Activated naive CD8-positive, alpha-beta T cell treated with anti-CD3 and anti-CD28 coated beads, Interleukin-2, amount 10 ng/mL, durations not matched to agents 7 days and 5 days (primary cell): ENCODE measurements around the gene PGM5. TPM values are rescaled to one million over a fixed set of nuclear protein-coding genes. Genes with fewer than 3 reads are reported as not detected.

Source experiments
- ATAC-seq: fragments of 150-1000 bp; cut with Tn5 transposase; one replicate; pipeline ENCODE4 v1.10.0; 2021; ENCODE audit warnings: low read depth, moderate library complexity
- POLR2A ChIA-PET: fragments of 350-600 bp; sonication (Branson Sonifier 250); formaldehyde crosslinking; loops from one replicate; lab custom pipeline; 2021; ENCODE audit warnings: antibody characterized with exemption; lab: Charles Lee
- DNase-seq: peaks from one replicate; pipeline ENCODE4 v3.0.0; 2021
- H3K27ac Mint-ChIP-seq: one replicate; pipeline ENCODE4 v1.8.0; 2022; ENCODE audit warnings: mild to moderate bottlenecking, mixed read lengths
- H3K27me3 Mint-ChIP-seq: one replicate; pipeline ENCODE4 v1.8.0; 2022; ENCODE audit warnings: mild to moderate bottlenecking, moderate library complexity, mixed read lengths
- H3K36me3 Mint-ChIP-seq: one replicate; pipeline ENCODE4 v1.8.0; 2021; ENCODE audit warnings: mild to moderate bottlenecking, mixed read lengths
- H3K4me1 Mint-ChIP-seq: one replicate; pipeline ENCODE4 v1.8.0; 2021; ENCODE audit warnings: mixed read lengths
- H3K4me3 Mint-ChIP-seq: one replicate; pipeline ENCODE4 v1.8.0; 2022; ENCODE audit warnings: mild to moderate bottlenecking, moderate library complexity, mixed read lengths
- H3K9me3 Mint-ChIP-seq: one replicate; pipeline ENCODE4 v1.8.0; 2021; ENCODE audit warnings: mixed read lengths
- total RNA-seq, 2 experiments: library from RNA; stranded (reverse); gene quantifications; one replicate each; pipeline ENCODE4 v1.2.3, GENCODE V29; 2021

PGM5 gene
- total RNA-seq, 2 experiments from 2014 or later, result not detected

DNA sequence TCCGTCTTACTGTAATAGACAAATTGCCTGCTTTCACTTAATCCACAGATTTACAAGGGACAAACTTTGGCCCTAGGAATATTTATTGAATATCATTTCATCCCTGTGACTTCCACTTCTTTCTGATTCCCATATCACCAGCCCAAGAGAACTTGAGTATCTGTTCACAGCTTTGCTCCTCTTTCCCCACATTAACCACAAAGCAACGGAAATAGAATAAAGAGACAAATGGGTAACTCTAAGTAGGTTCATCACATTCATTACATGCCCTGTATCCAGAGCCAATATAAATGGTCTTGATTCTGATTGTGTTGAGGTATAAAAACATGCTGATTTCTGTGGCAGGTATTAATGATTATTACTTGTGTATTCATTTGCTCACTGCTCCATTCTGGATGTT, 142.4 kb downstream of the PGM5 start:
- POLR2A ChIA-PET, result no interaction called here
- no peak overlapping the region for H3K27ac Mint-ChIP-seq

DNA sequence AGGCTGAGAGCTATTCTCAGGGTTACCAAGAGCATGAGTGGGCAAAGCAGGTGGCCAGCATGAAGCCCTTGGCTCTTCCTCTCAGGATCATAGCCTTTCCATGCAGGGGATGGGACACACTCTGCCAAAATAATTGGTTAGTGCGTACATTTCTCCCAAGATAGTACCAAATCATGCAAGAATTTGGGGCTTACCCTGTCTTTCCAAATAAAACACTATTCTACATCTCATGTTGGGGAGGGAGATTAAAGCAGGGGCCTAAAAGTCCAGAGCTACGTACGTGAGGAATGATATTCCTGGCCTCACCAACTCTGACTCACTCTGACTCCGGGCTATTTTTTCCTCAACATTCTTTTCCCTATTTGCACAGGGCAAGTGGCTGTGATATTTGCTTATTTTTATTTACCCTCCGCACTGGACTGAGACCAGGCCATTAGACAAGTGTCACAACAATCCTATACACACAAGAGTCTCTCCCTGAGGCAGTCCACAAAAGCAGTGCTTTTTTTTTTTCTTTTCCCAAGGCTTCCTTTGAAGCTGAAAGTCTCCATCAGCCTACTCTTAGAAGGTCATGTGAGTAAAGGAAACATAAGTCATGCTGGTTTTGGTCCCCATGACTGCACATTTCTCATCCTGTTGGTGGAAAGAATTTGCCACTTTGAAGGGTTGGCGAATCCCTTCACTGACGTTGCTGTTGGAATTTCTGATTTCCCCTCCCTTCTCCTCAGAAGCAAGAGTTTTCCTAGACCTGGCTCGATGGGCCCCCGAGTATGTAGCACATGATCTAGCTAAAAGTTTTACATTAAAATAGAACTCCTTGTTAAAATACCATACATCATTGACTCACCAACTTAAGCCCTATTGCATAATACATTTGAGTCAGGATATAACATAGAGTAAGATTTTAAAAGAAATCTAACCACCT, 144.3 kb downstream of the PGM5 start:
- Mint-ChIP-seq H3K4me3 (no peak overlapping the region), H3K4me1 (peaks cover 2% of the 10 kb centered on the region), H3K27ac (no peak overlapping the region), H3K36me3 (no peaks in the 10 kb centered on the region), H3K9me3 (no peaks in the 10 kb centered on the region), H3K27me3 (peaks cover 13% of the 10 kb centered on the region)
- no peak for ATAC-seq
- POLR2A ChIA-PET, result no interaction called here
- DNase-seq, result no peak

More for the DNA sequence above, 142.4 kb downstream of the PGM5 start:
- ATAC-seq, result no peak
- peaks cover 16% of the 10 kb centered on the region for H3K27me3 Mint-ChIP-seq
- H3K9me3 Mint-ChIP-seq, result no peaks in the 10 kb centered on the region
- H3K4me3 Mint-ChIP-seq, result no peak overlapping the region
- DNase-seq, result no peak
- H3K36me3 Mint-ChIP-seq, result no peaks in the 10 kb centered on the region
- H3K4me1 Mint-ChIP-seq, result peaks cover 2% of the 10 kb centered on the region

DNA sequence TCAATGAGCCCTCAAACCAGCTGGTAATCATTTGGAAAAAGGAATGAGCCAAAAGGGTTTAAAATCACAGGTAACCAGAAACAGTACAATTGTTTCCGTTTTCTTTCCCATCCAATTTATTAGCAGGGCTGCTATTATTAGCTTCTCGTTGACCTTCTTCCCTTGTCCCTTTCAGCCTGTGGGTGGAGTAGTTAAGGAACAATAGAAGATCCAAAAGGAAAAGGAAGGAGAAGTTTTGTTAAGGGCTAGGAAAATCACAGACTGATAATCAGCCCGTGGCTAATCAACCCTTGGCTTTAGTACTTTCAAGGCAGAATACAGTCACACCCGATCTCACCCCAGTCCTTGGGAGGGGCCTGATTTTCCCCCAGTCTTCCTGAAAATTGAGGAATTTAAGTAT, 145.9 kb downstream of the PGM5 start:
- no peak overlapping the region for H3K4me3 Mint-ChIP-seq
- ATAC-seq (no peak), DNase-seq (no peak)
- peaks cover 11% of the 10 kb centered on the region for H3K27me3 Mint-ChIP-seq
- H3K9me3 Mint-ChIP-seq, result no peaks in the 10 kb centered on the region
- POLR2A ChIA-PET, result no interaction called here
- no peaks in the 10 kb centered on the region for H3K36me3 Mint-ChIP-seq
- H3K27ac Mint-ChIP-seq, result no peak overlapping the region
- peaks cover 2% of the 10 kb centered on the region for H3K4me1 Mint-ChIP-seq

DNA sequence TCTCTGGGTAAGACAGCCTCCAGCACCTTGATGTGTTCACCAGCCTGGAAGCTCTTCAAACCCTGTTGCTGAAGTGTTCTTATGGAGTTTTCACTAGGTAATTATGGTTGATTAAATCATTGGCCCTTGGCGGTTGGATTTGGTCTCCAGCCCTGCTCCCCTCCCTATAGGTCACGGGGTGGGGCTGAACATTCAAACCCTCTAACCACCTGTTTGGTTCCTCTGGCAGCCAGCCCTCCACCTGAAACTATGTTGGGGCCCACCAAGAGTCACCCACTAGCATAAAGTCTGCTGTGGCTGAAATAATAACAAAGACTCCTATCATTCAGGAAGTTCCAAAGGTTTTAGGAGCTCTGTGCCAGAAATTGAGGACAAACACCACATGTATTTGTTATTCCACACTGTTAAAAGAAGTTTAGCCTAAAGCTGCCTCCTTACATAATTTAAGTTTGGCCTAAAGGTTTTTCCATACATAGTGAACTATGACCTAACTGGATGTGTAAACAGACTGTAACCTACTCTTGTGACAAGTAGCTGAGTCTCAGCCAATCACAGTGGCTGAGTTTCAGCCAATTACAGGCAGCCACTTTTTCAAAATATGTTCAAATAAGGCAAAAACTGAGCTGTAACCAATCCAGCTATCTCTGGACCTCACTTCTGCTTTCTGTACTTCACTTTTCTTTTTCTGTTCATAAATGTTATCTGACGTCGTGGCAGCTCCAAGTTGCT, 149.4 kb downstream of the PGM5 start:
- POLR2A ChIA-PET, result no interaction called here
- no peaks in the 10 kb centered on the region for H3K36me3 Mint-ChIP-seq
- peaks cover 7% of the 10 kb centered on the region for H3K27me3 Mint-ChIP-seq
- ATAC-seq, result no peak
- H3K4me1 Mint-ChIP-seq, result no peaks in the 10 kb centered on the region
- no peak overlapping the region for H3K4me3 Mint-ChIP-seq
- H3K27ac Mint-ChIP-seq, result no peak overlapping the region
- H3K9me3 Mint-ChIP-seq, result no peaks in the 10 kb centered on the region
- DNase-seq, result no peak

DNA sequence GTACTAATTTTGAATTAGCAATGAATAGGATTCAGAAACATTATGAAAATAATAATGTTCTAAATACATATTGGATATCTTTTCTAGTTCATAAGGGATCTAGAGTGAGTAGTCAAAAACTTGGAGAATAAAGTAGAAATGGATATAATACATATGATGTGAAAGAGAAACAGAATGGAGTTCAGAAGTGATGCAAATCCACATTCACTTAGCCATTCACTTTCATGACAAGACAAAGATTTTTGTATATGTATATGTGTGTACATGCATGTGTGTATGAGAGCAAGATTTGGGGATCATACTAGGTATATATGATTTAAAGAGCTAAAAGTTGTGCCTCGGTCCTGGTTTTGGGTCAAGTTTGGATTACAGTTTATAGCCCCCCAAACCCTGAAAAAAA, 150.1 kb downstream of the PGM5 start:
- no peaks in the 10 kb centered on the region for H3K36me3 Mint-ChIP-seq
- H3K4me3 Mint-ChIP-seq, result no peak overlapping the region
- DNase-seq, result no peak
- no peaks in the 10 kb centered on the region for H3K4me1 Mint-ChIP-seq
- no peak overlapping the region for H3K27ac Mint-ChIP-seq
- no peaks in the 10 kb centered on the region for H3K9me3 Mint-ChIP-seq
- POLR2A ChIA-PET, result no interaction called here
- no peak for ATAC-seq
- peaks cover 4% of the 10 kb centered on the region for H3K27me3 Mint-ChIP-seq

DNA sequence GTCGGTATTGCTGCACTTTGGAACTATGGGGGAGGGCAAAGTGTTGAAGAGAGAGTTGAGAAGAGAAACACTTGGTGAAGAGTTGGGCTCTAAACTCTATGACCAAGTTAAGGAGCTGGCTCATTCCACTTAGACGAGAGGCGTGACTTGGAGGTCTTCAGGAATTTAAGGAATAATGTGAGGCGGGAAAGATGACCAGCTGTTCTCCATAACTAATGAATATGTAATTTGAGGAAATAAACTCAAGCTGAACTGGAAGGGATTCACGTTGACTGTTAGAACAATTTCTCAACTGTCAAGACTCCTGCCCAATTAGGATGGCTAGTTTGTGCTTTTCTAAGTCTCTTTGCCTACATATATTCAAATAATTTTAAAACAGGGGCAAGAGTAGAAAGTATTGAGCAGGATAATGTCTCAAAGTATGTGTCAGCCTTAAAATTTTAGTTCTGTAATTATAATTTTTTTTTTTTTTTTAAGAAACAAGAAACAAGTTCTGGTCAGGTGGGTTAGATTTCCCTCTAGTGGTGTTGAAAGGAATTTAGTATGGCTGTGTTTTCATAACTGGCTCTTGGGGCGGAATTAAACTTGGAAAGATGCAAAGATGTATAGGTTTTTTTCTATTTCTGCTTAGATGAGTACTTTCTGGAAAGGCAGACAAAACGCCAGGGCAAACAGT, 150.9 kb downstream of the PGM5 start:
- Mint-ChIP-seq H3K27ac (no peak overlapping the region), H3K27me3 (peaks cover 4% of the 10 kb centered on the region), H3K4me3 (no peak overlapping the region), H3K4me1 (no peaks in the 10 kb centered on the region), H3K36me3 (no peaks in the 10 kb centered on the region), H3K9me3 (no peaks in the 10 kb centered on the region)
- POLR2A ChIA-PET, result no interaction called here
- DNase-seq, result no peak
- no peak for ATAC-seq

DNA sequence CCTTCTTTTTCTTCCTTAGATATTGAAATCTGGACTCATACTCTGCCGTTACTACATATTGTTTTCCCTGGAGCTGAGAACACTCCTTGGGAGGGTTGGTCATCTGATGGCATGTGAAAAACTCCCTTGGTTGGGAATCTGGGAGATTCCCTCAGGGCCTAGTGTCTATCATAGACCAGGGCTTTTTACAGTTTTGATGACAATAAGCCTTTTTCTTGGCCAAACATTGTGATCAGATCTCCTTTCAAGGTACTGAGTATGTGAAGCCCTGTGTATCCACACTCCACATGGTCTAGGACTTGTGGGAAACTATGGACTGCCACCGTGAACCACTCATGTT, 151.4 kb downstream of the PGM5 start:
- DNase-seq, result no peak
- Mint-ChIP-seq H3K4me3 (no peak overlapping the region), H3K27ac (no peak overlapping the region), H3K27me3 (peaks cover 4% of the 10 kb centered on the region), H3K4me1 (no peaks in the 10 kb centered on the region), H3K36me3 (no peaks in the 10 kb centered on the region), H3K9me3 (no peaks in the 10 kb centered on the region)
- POLR2A ChIA-PET, result no interaction called here
- ATAC-seq, result no peak

DNA sequence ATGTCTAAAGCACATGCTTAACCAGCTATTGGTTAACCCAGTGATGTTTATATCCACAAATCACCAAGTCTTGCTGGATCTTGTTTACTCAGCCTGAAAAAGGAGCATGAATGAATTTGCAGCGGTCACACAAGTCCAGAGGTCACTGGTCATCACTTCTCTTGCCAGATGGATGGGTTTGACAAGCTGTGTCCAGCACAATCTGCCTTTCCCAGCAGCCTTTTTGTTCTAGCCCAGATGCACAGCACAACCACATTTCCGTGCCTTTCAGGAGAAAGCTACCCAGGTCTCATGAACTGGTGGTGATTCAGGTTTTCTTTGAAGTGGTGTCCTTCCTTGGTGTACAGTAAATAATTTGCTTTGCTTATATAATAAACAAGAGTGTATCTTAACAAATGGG, 152.1 kb downstream of the PGM5 start:
- POLR2A ChIA-PET, result no interaction called here
- no peaks in the 10 kb centered on the region for H3K36me3 Mint-ChIP-seq
- no peak overlapping the region for H3K4me3 Mint-ChIP-seq
- no peaks in the 10 kb centered on the region for H3K4me1 Mint-ChIP-seq
- ATAC-seq, result no peak
- peaks cover 4% of the 10 kb centered on the region for H3K27me3 Mint-ChIP-seq
- H3K9me3 Mint-ChIP-seq, result no peaks in the 10 kb centered on the region
- DNase-seq, result no peak
- no peak overlapping the region for H3K27ac Mint-ChIP-seq

DNA sequence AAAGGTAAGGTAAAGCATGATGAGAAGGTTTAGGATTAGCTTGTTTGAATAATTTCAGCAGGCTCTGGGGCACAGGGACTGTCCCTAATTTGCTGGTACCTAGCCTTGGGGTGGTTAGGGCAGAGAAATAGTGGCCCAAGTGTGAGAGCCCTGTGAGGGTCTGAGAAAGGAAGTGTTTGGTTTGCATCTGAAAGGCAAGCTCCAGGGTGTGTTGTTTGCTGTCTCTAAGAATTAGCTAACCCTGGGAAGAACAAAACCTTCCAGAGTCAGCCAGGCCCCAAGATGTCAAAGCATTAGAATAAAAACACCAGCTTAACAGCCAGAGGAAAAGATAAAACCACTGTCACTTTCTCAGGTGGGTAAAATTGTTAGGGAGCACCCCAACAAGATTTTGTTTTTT, 153.3 kb downstream of the PGM5 start:
- H3K36me3 Mint-ChIP-seq, result no peaks in the 10 kb centered on the region
- POLR2A ChIA-PET, result no interaction called here
- H3K9me3 Mint-ChIP-seq, result no peaks in the 10 kb centered on the region
- H3K4me1 Mint-ChIP-seq, result no peaks in the 10 kb centered on the region
- DNase-seq, result no peak
- H3K27ac Mint-ChIP-seq, result no peak overlapping the region
- ATAC-seq, result no peak
- H3K27me3 Mint-ChIP-seq, result peaks cover 2% of the 10 kb centered on the region
- no peak overlapping the region for H3K4me3 Mint-ChIP-seq

DNA sequence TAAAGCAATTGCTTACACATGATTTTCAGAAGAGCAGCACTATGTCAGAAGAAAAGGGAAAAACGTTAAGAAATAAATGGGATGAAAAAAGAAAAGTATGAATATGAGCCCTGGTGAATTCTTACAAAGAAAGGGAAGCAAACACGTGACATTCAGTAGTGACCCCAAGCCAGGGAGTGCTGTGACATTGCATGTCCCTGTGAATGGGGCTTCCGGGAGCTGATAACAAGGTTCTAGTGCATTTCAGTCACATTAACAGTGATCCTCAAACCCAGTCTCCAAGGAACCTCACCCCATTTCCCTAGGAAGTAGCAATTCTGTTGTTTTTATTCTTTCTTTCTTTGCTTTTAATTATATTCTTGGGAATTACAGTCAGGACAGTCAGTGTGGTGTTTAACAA, 157.0 kb downstream of the PGM5 start:
- no peak overlapping the region for H3K4me3 Mint-ChIP-seq
- no peak for DNase-seq
- H3K27me3 Mint-ChIP-seq, result no peaks in the 10 kb centered on the region
- no peaks in the 10 kb centered on the region for H3K4me1 Mint-ChIP-seq
- H3K27ac Mint-ChIP-seq, result no peak overlapping the region
- peaks cover 3% of the 10 kb centered on the region for H3K9me3 Mint-ChIP-seq
- POLR2A ChIA-PET, result no interaction called here
- no peak for ATAC-seq
- no peaks in the 10 kb centered on the region for H3K36me3 Mint-ChIP-seq

DNA sequence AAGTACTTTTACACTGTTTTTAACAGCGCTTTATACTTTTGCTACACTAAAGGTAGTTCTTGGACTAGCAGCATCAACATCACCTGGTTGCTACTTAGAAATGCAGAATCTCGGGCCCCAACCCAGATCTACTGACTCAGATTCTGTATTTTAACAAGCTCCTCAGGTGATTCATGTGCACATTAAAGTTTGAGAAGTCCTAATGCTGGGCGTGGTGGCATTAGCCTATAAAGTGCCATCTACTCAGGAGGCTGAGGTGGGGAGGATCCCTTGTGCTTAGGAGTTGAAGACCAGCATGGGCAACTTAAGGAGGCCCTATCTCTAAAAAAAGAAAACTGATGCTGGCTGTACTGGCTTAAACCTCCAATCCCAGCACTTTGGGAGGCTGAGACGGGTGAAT, 157.6 kb downstream of the PGM5 start:
- Mint-ChIP-seq H3K9me3 (peaks cover 3% of the 10 kb centered on the region), H3K4me1 (no peaks in the 10 kb centered on the region), H3K27me3 (no peaks in the 10 kb centered on the region), H3K27ac (no peak overlapping the region), H3K4me3 (no peak overlapping the region), H3K36me3 (no peaks in the 10 kb centered on the region)
- POLR2A ChIA-PET, result no interaction called here
- ATAC-seq (no peak), DNase-seq (no peak)

DNA sequence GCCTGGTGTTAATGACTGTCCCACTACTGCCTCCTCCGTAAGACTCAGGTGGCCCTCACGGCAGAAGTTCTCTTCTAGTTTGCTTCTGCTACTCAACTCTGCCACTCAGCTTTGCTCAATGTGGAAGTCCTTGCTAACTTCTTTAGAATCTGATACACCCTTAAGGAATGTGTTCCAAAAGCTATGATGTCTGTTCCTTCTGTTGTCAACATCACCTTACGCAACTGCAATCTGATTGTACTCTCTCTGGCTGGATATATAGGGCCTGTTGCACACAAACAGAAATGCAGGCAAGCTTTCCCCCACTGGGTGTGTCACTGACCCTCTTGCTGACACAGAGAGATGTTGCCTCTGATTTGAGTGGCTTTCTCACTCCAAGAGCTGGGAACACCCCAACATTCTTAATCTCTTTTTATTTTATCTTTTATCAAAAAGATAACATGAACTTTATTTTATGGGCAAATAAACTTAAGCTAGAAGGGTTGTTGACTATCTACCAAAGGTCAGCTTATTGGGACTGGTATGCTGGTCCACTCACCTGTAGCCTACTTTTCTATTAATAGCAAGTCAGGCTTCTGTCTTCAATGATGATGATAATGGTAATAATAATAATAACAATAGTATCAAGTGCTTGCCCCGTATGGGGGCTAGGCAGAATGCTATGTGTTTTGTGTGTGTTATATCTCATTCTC, 159.1 kb downstream of the PGM5 start:
- Mint-ChIP-seq H3K9me3 (peaks cover 3% of the 10 kb centered on the region), H3K27me3 (no peaks in the 10 kb centered on the region), H3K4me1 (no peaks in the 10 kb centered on the region), H3K27ac (no peak overlapping the region), H3K36me3 (no peaks in the 10 kb centered on the region), H3K4me3 (no peak overlapping the region)
- no peak for DNase-seq
- POLR2A ChIA-PET, result no interaction called here
- ATAC-seq, result no peak

DNA sequence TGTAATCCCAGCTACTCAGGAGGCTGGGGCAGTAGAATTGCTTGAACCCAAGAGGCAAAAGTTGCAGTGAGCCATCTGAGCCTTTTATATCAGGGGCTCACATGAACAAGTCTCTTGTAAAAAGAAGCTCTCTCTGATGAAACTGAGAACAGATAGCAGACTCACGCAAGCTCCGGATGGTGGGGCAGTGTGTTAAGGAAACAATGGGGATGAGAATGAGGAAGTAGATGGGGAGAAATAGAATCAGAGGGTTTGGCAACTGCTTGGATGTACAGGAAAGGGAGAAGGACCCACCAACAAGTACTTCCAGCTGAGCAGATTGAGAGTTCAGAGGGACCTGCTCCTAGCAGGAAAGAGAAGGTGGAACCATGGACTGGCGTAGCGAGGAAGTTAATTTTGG, 165.7 kb downstream of the PGM5 start:
- Mint-ChIP-seq H3K27me3 (peaks cover 6% of the 10 kb centered on the region), H3K27ac (no peak overlapping the region), H3K4me3 (no peak overlapping the region), H3K9me3 (peaks cover 3% of the 10 kb centered on the region), H3K36me3 (no peaks in the 10 kb centered on the region), H3K4me1 (no peaks in the 10 kb centered on the region)
- ATAC-seq, result no peak
- no peak for DNase-seq
- POLR2A ChIA-PET, result no interaction called here
